Activated CD8-positive, alpha-beta memory T cell treated with anti-CD3 and anti-CD28 coated beads, Interleukin-2, amount 50 U/mL, for 48 hours (primary cell): ENCODE data around the gene PHF23.

ENCODE experiments used
- DNase-seq: peaks from one replicate; pipeline ENCODE4 v3.0.0-alpha.2; 2020

Gene PHF23

GRCh38 chr17:7239091-7240027 lies at the start of gene PHF23:
PHF23 (minus strand) TSS chr17:7239457; CDS start chr17:7239279, 178 bp downstream.
- peak; percentile 98 for DNase-seq

GRCh38 chr17:7285679-7286078 lies 46.4 kb upstream of the PHF23 start:
- no peak for DNase-seq

DNA sequence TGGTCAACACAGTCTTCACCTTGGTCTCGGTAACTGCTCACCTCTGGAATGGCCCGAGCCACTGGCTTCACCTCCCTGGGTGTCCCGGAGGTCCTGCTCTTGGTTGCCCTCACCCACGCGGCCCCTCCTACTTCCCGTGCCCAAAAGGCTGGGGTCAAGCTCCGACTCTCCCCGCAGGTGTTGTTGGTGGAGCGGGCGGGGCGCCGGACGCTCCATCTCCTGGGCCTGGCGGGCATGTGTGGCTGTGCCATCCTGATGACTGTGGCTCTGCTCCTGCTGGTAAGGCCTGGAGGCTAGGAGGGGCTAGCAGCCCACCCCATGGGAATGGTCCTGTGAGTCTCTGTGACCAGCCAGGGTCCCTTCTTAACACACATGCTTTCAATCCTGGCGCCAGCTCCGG lies 45.7 kb upstream of the PHF23 start:
- DNase-seq, result no peak

- no peak for DNase-seq
These were observed 44.4 kb upstream of the PHF23 start for GRCh38 chr17:7283471-7284216.

DNA sequence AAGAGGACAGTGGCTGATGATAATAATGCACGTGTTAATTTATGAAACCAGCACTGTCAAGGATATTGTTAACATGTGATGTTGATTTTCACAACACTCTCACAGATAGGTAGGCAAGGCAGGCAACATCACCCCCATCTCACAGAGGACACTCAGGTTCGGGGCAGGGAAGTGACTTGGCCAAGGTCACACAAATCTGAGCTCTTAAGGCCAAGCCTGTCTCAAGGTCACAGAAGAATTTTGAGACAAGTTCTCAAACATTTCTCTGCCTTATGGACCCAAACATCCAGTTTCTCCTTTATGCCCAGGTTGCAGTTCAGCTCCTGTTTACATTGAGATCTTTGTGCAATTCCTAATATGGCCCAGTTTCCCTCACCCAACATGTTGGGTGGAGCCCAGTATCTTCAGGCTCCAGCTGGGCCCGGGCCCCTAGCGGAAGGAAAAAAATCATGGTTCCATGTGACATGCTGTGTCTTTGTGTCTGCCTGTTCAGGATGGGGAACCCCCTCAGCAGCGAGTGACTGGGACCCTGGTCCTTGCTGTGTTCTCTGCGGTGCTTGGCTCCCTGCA lies 43.6 kb upstream of the PHF23 start:
- DNase-seq, result no peak

- peak; percentile 59 for DNase-seq
These were observed 42.9 kb upstream of the PHF23 start for GRCh38 chr17:7281953-7282751.

DNA sequence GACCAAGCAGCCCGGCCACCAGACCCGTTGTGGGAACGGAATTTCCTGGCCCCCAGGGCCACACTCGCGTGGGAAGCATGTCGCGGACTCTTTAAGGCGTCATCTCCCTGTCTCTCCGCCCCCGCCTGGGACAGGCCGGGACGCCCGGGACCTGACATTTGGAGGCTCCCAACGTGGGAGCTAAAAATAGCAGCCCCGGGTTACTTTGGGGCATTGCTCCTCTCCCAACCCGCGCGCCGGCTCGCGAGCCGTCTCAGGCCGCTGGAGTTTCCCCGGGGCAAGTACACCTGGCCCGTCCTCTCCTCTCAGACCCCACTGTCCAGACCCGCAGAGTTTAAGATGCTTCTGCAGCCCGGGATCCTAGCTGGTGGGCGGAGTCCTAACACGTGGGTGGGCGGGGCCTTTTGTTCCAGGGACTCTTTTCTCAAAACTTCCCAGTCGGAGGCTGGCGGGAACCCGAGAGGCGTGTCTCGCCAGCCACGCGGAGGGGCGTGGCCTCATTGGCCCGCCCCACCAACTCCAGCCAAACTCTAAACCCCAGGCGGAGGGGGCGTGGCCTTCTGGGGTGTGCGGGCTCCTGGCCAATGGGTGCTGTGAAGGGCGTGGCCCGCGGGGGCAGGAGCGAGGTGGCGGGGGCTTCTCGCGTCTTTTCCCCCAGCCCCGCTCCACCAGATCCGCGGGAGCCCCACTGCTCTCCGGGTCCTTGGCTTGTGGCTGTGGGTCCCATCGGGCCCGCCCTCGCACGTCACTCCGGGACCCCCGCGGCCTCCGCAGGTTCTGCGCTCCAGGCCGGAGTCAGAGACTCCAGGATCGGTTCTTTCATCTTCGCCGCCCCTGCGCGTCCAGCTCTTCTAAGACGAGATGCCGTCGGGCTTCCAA lies 42.1 kb upstream of the PHF23 start, which contains the start of gene SLC2A4:
SLC2A4 (plus strand) TSS at position 645 of the 879 bp plus-strand sequence; CDS start at position 862, 217 bp downstream.
- peak; percentile 96 for DNase-seq

GRCh38 chr17:7280519-7281073 lies 41.3 kb upstream of the PHF23 start:
- DNase-seq, result peak; percentile 93

DNA sequence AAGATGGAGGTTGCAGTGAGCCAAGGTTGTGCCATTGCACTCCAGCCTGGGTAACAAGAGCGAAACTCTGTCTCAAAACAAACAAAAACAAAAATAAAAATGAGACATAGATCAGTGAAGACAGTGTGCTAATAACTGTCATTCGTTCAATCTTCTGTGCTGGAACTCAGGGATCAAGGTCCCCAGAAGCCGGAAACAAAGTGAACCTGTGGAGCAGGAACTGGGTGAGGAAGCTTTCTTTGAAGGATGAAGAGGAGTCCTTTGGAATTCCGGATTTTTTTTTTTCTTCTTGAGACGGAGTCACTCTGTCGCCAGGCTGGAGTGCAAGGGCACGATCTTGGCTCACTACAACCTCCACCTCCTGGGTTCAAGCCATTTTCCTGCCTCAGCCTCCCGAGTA lies 40.2 kb upstream of the PHF23 start:
- DNase-seq, result no peak

DNA sequence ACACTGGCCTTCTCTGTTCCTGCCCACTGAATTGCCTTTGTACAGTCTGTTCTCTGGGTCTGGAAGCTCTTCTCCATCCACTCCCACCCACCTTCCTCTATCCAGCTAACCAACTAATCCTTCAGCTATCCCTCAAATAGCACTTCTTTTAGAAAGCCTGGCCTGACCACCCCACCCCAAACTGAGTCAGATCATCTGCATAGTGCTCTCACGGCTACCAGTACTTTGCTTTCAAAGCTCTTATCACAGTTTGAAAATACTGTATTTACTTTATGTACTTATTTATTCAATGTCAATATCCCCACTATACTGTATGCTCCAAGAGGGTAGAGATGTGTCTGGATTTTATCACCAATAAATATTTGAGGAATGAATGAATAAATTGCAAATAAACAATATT lies 27.5 kb upstream of the PHF23 start:
- DNase-seq, result no peak

DNA sequence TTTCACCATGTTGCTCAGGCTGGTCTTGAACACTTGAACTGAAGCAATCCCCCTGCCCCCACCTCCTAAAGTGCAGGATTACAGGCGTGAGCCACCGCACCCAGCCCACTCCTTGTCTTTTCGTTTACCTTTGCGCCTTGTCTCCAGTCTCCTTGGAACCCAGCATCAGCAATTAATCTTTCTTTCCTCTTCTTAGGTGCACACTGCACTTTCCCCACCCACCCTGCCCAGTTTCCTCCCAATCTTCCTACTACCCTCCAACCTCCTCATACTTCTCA lies 24.5 kb upstream of the PHF23 start:
- no peak for DNase-seq

- no peak for DNase-seq
These were observed 23.9 kb upstream of the PHF23 start for GRCh38 chr17:7262935-7263800.

- DNase-seq, result no peak
These were observed 23.1 kb upstream of the PHF23 start, which contains the start of gene CLDN7 for GRCh38 chr17:7262192-7262934. CLDN7 (minus strand) TSS chr17:7262478; CDS start chr17:7262043, 435 bp downstream.

DNA sequence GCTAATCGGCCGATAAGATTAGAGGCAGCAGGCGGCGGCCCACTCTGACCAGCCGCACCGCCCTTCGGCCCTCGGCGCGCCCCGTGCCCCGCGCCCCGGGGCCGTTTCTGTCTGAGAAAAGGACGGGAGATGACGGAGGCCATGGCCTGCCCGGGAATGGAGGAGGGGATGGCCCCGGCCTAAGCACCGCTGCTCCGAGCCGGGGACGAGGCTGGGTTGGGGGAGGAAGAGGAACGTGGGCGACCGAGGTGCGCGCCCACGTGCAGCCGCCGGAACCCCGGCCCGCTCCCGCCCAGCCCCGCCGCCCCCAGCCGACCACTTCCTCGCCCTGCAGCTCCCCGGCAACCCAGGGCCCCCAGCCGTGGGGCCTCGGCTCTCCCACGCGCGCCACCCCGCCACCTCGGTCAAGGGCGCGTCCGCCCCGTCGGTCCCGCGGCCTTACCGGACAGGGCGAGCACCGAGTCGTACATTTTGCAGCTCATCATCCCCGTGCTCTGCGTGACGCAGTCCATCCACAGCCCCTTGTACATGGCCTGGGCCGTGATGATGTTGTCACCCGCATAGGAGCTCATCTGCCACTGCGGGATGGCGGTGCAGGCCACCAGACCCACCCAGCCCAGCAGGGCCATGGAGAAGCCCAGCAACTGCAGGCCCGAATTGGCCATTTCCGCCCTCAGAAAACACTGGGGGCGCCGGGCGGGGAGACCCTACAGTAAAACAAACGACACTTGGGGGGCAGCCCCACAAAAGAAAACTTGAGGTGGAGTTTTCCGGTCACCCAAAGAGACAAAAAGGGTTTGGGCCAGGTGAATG lies 22.3 kb upstream of the PHF23 start:
- peak; percentile 68 for DNase-seq

DNA sequence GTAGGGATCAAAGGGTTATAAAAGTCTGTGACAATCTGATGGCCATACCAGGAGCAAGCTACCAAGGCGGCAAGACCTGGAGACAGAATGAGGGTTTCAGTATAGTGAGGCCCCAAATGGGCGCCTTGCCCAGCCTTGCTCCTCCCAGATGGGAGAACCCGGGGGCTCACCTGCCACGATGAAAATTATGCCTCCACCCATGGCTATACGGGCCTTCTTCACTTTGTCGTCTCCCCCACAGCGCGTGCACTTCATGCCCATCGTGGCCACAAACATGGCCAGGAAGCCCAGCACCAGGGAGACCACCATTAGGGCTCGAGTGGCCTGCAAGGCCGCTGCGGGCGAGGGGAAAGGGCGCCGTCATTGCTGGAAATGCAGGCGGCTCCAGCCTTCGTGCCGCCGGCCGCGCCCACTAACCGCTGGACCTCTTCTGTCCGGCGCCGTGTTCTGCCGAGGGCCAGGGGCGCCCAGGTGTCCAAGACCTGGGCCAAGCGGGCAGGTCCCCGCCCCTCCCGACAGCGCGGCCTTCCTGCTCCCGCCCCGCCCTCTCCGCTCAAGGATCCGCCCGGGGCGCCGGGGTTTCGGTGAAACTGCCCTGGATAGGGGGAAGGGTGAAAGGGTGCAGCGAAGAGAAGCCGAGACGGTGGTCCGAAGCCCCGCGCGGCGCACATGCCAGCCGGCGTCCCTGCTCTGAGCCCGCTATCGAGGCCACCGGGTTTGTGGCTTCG lies 21.6 kb upstream of the PHF23 start:
- peak; percentile 72 for DNase-seq

GRCh38 chr17:7260151-7260550 lies 20.9 kb upstream of the PHF23 start:
- DNase-seq, result no peak

DNA sequence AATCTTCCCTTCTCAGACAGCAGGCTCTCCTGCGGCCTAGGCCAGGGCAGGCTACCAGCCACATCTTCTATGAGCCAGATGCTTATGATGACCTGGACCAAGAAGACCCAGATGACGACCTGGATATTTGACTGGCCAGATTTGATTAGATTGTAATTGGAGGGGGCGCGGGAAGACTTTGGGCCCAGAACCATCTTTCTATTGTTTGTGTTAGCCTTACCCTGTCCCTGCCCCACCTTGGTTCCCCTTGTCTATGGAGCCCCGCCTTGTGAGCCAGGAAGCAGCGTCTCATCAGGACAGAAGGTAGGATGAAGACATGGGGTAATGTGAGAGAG lies 20.3 kb upstream of the PHF23 start:
- no peak for DNase-seq
